Endothelial cell of umbilical vein (primary cell): Measurements from ENCODE around the gene SLC27A2. TPM values are rescaled to one million over a fixed set of nuclear protein-coding genes. Genes with fewer than 3 reads are reported as not detected.

Experiments used
- BruUV-seq: library from RNA; stranded (reverse); fragments of 400-500 nt; replicated peaks from 2 replicates; lab custom pipeline; 2021; lab: Mats Ljungman, UMichigan
- CTCF ChIA-PET: fragments of 300-600, 350-600 bp; sonication (Branson Sonifier 250); formaldehyde crosslinking; loops from one replicate; lab custom pipeline; 2021; ENCODE audit warnings: antibody characterized with exemption, inconsistent platforms; lab: Charles Lee
- POLR2A ChIA-PET: fragments of 300-600, 350-600 bp; sonication (Branson Sonifier 250); formaldehyde crosslinking; loops from one replicate; lab custom pipeline; 2021; ENCODE audit warnings: antibody characterized with exemption, inconsistent platforms; lab: Charles Lee
- DNase-seq: peaks from one replicate; pipeline ENCODE4 v3.0.0-alpha.2; 2011; ENCODE audit warnings: low read depth, low spot score
- FAIRE-seq: peaks from 2 replicates; lab custom pipeline; 2011; peaks lifted over from hg19 to GRCh38; lab: Jason Lieb, UNC
- H2AFZ ChIP-seq: 2 replicates; pipeline ENCODE4 v1.6.0; 2012; ENCODE audit warnings: low read depth, low read length, control low read depth, inconsistent platforms
- H3K27ac ChIP-seq: 2 replicates; pipeline ENCODE4 v1.5.1; 2011; ENCODE audit warnings: low read depth, mild to moderate bottlenecking, control low read depth, low read length, moderate library complexity; ENCODE audit not compliant: insufficient read depth
- H3K27me3 ChIP-seq, 2 experiments: 2 replicates each; pipeline versions ENCODE4 v1.6.0 to v1.6.1; 2011; ENCODE audit warnings: low read length in 2 of 2, mixed read lengths in 1 of 2; ENCODE audit not compliant: control insufficient read depth in 2 of 2, insufficient read depth in 2 of 2
- H3K36me3 ChIP-seq, 2 experiments: 2 replicates in 1 of 2; 3 replicates in 1 of 2; pipeline ENCODE4 v1.5.1; 2011; ENCODE audit warnings: low read length in 2 of 2, mild to moderate bottlenecking in 1 of 2, moderate library complexity in 1 of 2; ENCODE audit not compliant: control insufficient read depth in 2 of 2, insufficient read depth in 2 of 2; ENCODE audit errors: extremely low read depth in 1 of 2
- H3K4me1 ChIP-seq: 3 replicates; pipeline ENCODE4 v1.5.1; 2011; ENCODE audit warnings: mild to moderate bottlenecking, low read length; ENCODE audit not compliant: control insufficient read depth, insufficient read depth; ENCODE audit errors: extremely low read depth
- H3K4me2 ChIP-seq: 2 replicates; pipeline ENCODE4 v1.6.1; 2011; ENCODE audit warnings: low read length, control low read depth, mixed read lengths; ENCODE audit not compliant: insufficient read depth
- H3K4me3 ChIP-seq, 3 experiments: fragments of 200-600 bp in 1 of 3; sonication (generic), shearing (Covaris generic) in 1 of 3; replicated peaks in 1 of 3; 2 replicates each; pipeline ENCODE4 v1.5.1; 2011 to 2016; ENCODE audit warnings: control low read depth in 3 of 3, low read length in 3 of 3, mild to moderate bottlenecking in 2 of 3, inconsistent platforms in 1 of 3, low read depth in 1 of 3, moderate library complexity in 1 of 3; ENCODE audit not compliant: insufficient read depth in 1 of 3
- H3K79me2 ChIP-seq: 2 replicates; pipeline ENCODE4 v1.6.0; 2012; ENCODE audit warnings: low read length, inconsistent platforms; ENCODE audit not compliant: control insufficient read depth, insufficient read depth
- H3K9ac ChIP-seq: replicated peaks from 2 replicates; pipeline ENCODE3; 2011; ENCODE audit warnings: low read length, control low read depth; ENCODE audit not compliant: insufficient read depth; ENCODE audit errors: extremely low read depth
- H3K9me1 ChIP-seq: replicated peaks from 3 replicates; pipeline ENCODE4 v1.6.0; 2011; ENCODE audit warnings: mild to moderate bottlenecking, low read length; ENCODE audit not compliant: control insufficient read depth, insufficient read depth; ENCODE audit errors: extremely low read depth
- H3K9me3 ChIP-seq: replicated peaks from 2 replicates; pipeline ENCODE4 v1.5.1; 2012; ENCODE audit warnings: low read length, inconsistent platforms; ENCODE audit not compliant: control insufficient read depth, insufficient read depth
- H4K20me1 ChIP-seq: replicated peaks from 2 replicates; pipeline ENCODE3; 2011; ENCODE audit warnings: mild to moderate bottlenecking, low read length; ENCODE audit not compliant: control insufficient read depth, insufficient read depth; ENCODE audit errors: extremely low read depth
- CTCF ChIP-seq, 2 donors: IDR thresholded peaks; 1 replicate in 1 of 2; 2 replicates in 1 of 2; pipeline ENCODE4 v1.5.1; 2011; ENCODE audit warnings: low read length in 2 of 2, mild to moderate bottlenecking in 2 of 2, moderate library complexity in 2 of 2, control low read depth in 1 of 2, inconsistent platforms in 1 of 2, low read depth in 1 of 2; ENCODE audit not compliant: insufficient read depth in 1 of 2; ENCODE audit errors: extremely low read depth in 1 of 2
- EZH2 ChIP-seq: IDR thresholded peaks from 2 replicates; pipeline ENCODE4 v1.6.1; 2012; ENCODE audit warnings: borderline replicate concordance, low read depth, mild to moderate bottlenecking, moderate library complexity, low read length, inconsistent platforms; ENCODE audit not compliant: severe bottlenecking
- FOS ChIP-seq: IDR thresholded peaks from 2 replicates; pipeline ENCODE4 v1.6.1; 2011; ENCODE audit warnings: mild to moderate bottlenecking, low read length, moderate library complexity, borderline replicate concordance; ENCODE audit not compliant: insufficient read depth
- GATA2 ChIP-seq: IDR thresholded peaks from 2 replicates; pipeline ENCODE4 v1.7.0; 2011; ENCODE audit warnings: low read depth, mild to moderate bottlenecking, moderate library complexity, mixed read lengths, low read length; ENCODE audit not compliant: insufficient read length, insufficient read depth
- JUN ChIP-seq: IDR thresholded peaks from 2 replicates; pipeline ENCODE4 v1.6.1; 2011; ENCODE audit warnings: borderline replicate concordance, low read depth; ENCODE audit not compliant: insufficient read length, insufficient read depth
- MAX ChIP-seq: IDR thresholded peaks from 2 replicates; pipeline ENCODE4 v1.6.1; 2011; ENCODE audit not compliant: insufficient read depth, insufficient read length
- MYC ChIP-seq: IDR thresholded peaks from one replicate; pipeline ENCODE4 v1.6.1; 2011; ENCODE audit warnings: mild to moderate bottlenecking, low read depth, low read length
- POLR2A ChIP-seq: IDR thresholded peaks from 2 replicates; pipeline ENCODE4 v1.6.1; 2012; ENCODE audit warnings: low read depth, mild to moderate bottlenecking, control low read depth, low read length
- POLR2AphosphoS5 ChIP-seq: IDR thresholded peaks from 2 replicates; pipeline ENCODE4 v1.6.1; 2012; ENCODE audit warnings: low read depth, mild to moderate bottlenecking, control low read depth, low read length, moderate library complexity; ENCODE audit not compliant: insufficient read depth
- dilution Hi-C: fragments of 300-500 bp; cut with MboI; formaldehyde crosslinking; loops from one replicate; pipeline ENCODE4 v1.15.0; 2019; ENCODE audit warnings: low sequenced_read_pairs; ENCODE audit not compliant: extremely low pct_ligation_motif_present
- intact Hi-C: fragments of 100-400 bp; cut with micrococcal nuclease; formaldehyde crosslinking; loops from one replicate; pipeline ENCODE4 v1.10.0; 2022
- polyA plus RNA-seq, 4 experiments: library from polyadenylated mRNA; depleted of rRNA in 3 of 4; stranded (reverse) in 3 of 4; unstranded in 1 of 4; fragments of >200 nt; gene quantifications; 2 replicates each; pipeline versions ENCODE4 v1.2.1 to v1.2.3, GENCODE V29; 2011 to 2012; ENCODE audit warnings: missing spikeins in 1 of 4
- total RNA-seq: library from RNA; stranded (reverse); gene quantifications from 2 replicates; pipeline ENCODE4 v1.2.3, GENCODE V29; 2021

SLC27A2 gene
- total and polyA plus RNA-seq, 2 donors (not counting 3 experiments of a cell fraction or from before 2014, with no cell fraction given) = not detected

- no peak overlapping the region for H3K4me2 ChIP-seq
- H3K4me3 ChIP-seq = no peak overlapping the region
- H3K9me1 ChIP-seq = no peaks in the 10 kb centered on the region
- H3K79me2 ChIP-seq = no peaks in the 10 kb centered on the region
- ChIA-PET POLR2A (no interaction called here), CTCF (interaction anchor here (1.8 to 2.0 kb wide), 2 partner anchors 18 to 22 kb away, joined by 6 to 9 read pairs; no protein-coding TSS in a partner anchor)
- TF ChIP-seq MAX (no peak), JUN (no peak), POLR2A (no peak), EZH2 (no peak), POLR2AphosphoS5 (no peak), FOS (no peak), GATA2 (no peak), MYC (no peak), CTCF (IDR thresholded peaks at IDR 0.05; ENCODE audit: extremely low read depth in 1 of 2, insufficient read depth in 1 of 2, low read depth in 1 of 2, low read length in 2 of 2) (no peak)
- no peak overlapping the region for H3K9ac ChIP-seq
- intact Hi-C loops = no loop called here
- H3K36me3 ChIP-seq = no peaks in the 10 kb centered on the region
- BruUV-seq = no TSS peak
- H3K4me1 ChIP-seq = peaks cover 10% of the 10 kb centered on the region
- no peak overlapping the region for H3K27ac ChIP-seq
- no peaks in the 10 kb centered on the region for H3K27me3 ChIP-seq
- no peak overlapping the region for H2AFZ ChIP-seq
- no peaks in the 10 kb centered on the region for H3K9me3 ChIP-seq
- no peaks in the 10 kb centered on the region for H4K20me1 ChIP-seq
- FAIRE-seq (no peak), DNase-seq (no peak)
- dilution Hi-C loops = no loop called here
These were observed 14.9 kb upstream of the SLC27A2 start for GRCh38 chr15:50167110-50167509.
